Stimulated activated CD8-positive, alpha-beta memory T cell treated with anti-CD3 and anti-CD28 coated beads, Interleukin-15, amount 100 ng/mL, for 24 hours (primary cell): ENCODE results near the gene TTC39B.

Experiments
- DNase-seq: peaks from one replicate; pipeline ENCODE4 v3.0.0-alpha.2; 2020; ENCODE audit warnings: low read depth

TTC39B gene

GRCh38 chr9:15132091-15132490 lies 174.9 kb downstream of the TTC39B start:
- no peak for DNase-seq

DNA sequence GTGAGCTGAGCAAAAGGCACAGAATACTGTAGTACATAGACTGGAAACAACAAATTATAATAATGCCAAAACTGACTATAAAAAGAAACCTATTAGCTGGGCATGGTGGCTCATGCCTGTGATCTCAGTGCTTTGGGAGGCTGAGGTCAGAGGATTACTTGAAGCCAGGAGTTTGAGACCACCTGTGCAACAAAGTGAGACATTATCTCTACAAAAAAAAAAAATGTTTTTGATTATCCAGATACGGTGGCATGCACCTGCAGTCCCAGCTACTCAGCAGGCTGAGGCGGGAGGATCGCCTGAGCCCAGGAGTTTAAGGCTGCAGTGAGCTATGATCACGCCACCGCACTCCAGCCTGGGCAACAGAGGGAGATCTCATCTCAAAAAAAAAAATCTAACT lies 175.9 kb downstream of the TTC39B start:
- no peak for DNase-seq

- no peak for DNase-seq
Measured at GRCh38 chr9:15127831-15128230, 179.2 kb downstream of the TTC39B start.

GRCh38 chr9:15121630-15122029 lies 185.4 kb downstream of the TTC39B start:
- DNase-seq: no peak

- DNase-seq: no peak
Measured at GRCh38 chr9:15116130-15116580, 190.9 kb downstream of the TTC39B start.

DNA sequence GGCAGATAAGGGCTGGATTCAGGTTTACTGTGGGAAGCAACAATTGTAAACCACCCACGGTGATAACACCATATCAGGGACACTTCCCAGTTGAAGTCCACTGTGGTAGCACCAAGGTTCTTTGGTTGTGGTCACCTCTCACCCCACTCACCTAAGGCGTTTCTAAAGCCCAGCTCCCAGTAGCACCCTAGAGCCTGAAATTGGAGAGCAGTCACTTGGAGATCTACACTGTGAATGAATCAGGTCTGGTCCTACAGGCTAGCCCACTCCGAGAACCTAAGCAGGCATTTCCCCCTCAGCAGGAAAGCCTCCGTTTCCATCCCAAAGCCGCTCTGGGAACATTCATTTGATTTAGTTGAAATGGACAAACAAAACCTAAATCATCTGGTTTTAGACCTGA lies 191.3 kb downstream of the TTC39B start:
- no peak for DNase-seq

DNA sequence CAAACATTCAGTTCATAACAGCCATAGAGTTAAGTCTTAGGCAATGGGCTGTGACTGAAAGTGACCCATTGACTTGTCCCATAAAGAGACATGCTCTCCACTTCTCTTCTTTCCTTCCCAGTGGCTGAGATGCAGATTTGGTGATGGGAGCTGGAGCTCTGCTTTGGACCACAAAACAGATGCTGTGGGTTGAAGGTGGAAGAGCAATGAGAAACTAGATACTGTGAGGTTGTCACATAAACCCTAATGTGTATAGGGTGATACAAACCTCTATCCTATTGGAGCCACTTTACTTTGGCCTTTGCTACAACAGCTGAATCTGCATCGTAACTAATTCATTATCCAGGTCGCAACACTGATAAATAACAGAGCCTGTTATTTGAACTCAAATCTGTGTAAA lies 192.0 kb downstream of the TTC39B start:
- DNase-seq: no peak
